H9 (cell line): ENCODE results near the gene BSDC1. TPM values are rescaled to one million over a fixed set of nuclear protein-coding genes. Genes with fewer than 3 reads are reported as not detected.

ENCODE experiments used
- DNase-seq: peaks from one replicate; pipeline ENCODE4 v3.0.0-alpha.2; 2017
- H2AFZ ChIP-seq: one replicate; pipeline ENCODE4 v1.6.1; 2013; ENCODE audit warnings: mild to moderate bottlenecking, low read length, control low read depth, moderate library complexity
- H2AK5ac ChIP-seq: 2 replicates; pipeline ENCODE4 v1.6.1; 2013; ENCODE audit warnings: low read length, control low read depth, mixed read lengths; ENCODE audit not compliant: insufficient read length
- H2BK120ac ChIP-seq: one replicate; pipeline ENCODE4 v1.6.1; 2013; ENCODE audit warnings: low read depth, mild to moderate bottlenecking, low read length, control low read depth, inconsistent platforms; ENCODE audit not compliant: poor library complexity, severe bottlenecking
- H2BK12ac ChIP-seq: 2 replicates; pipeline ENCODE4 v1.6.1; 2013; ENCODE audit warnings: low read length, control low read depth, mixed read lengths, low read depth; ENCODE audit not compliant: insufficient read length
- H2BK15ac ChIP-seq: 2 replicates; pipeline ENCODE4 v1.6.1; 2013; ENCODE audit warnings: low read depth, low read length, control low read depth
- H2BK20ac ChIP-seq: one replicate; pipeline ENCODE4 v1.6.1; 2013; ENCODE audit warnings: low read depth, mild to moderate bottlenecking, low read length, control low read depth, inconsistent platforms; ENCODE audit not compliant: poor library complexity, severe bottlenecking
- H2BK5ac ChIP-seq: 2 replicates; pipeline ENCODE4 v1.6.1; 2013; ENCODE audit warnings: low read length, control low read depth, mixed read lengths; ENCODE audit not compliant: insufficient read length
- H3K14ac ChIP-seq: 2 replicates; pipeline ENCODE4 v1.6.1; 2013; ENCODE audit warnings: low read length, control low read depth; ENCODE audit not compliant: insufficient read depth
- H3K18ac ChIP-seq: 2 replicates; pipeline ENCODE4 v1.6.1; 2013; ENCODE audit warnings: low read depth, mild to moderate bottlenecking, mixed read lengths, low read length, control low read depth; ENCODE audit not compliant: insufficient read length
- H3K23ac ChIP-seq: 2 replicates; pipeline ENCODE4 v1.6.1; 2013; ENCODE audit warnings: low read length, control low read depth, mixed read lengths, low read depth; ENCODE audit not compliant: insufficient read length
- H3K23me2 ChIP-seq: 2 replicates; pipeline ENCODE4 v1.6.1; 2013; ENCODE audit warnings: low read depth, mild to moderate bottlenecking, mixed read lengths, low read length, control low read depth; ENCODE audit not compliant: insufficient read length, poor library complexity, severe bottlenecking
- H3K27ac ChIP-seq: 2 replicates; pipeline ENCODE4 v1.5.1; 2013; ENCODE audit warnings: low read length, control low read depth, mixed read lengths, low read depth; ENCODE audit not compliant: insufficient read length
- H3K27me3 ChIP-seq: 2 replicates; pipeline ENCODE4 v1.6.1; 2013; ENCODE audit warnings: low read length, control low read depth, inconsistent platforms; ENCODE audit not compliant: insufficient read depth
- H3K4ac ChIP-seq: 2 replicates; pipeline ENCODE4 v1.6.1; 2013; ENCODE audit warnings: low read depth, mild to moderate bottlenecking, control low read depth, inconsistent platforms, low read length, moderate library complexity
- H3K4me1 ChIP-seq: 2 replicates; pipeline ENCODE4 v1.6.1; 2013; ENCODE audit warnings: low read length, control low read depth, inconsistent platforms; ENCODE audit not compliant: insufficient read depth
- H3K4me2 ChIP-seq: 2 replicates; pipeline ENCODE4 v1.6.1; 2013; ENCODE audit warnings: low read length, control low read depth, mixed read lengths; ENCODE audit not compliant: insufficient read length, insufficient read depth
- H3K56ac ChIP-seq: 2 replicates; pipeline ENCODE4 v1.6.1; 2013; ENCODE audit warnings: low read depth, mild to moderate bottlenecking, mixed read lengths, low read length, control low read depth; ENCODE audit not compliant: insufficient read length
- H3K79me1 ChIP-seq: 2 replicates; pipeline ENCODE4 v1.6.1; 2013; ENCODE audit warnings: low read depth, mild to moderate bottlenecking, moderate library complexity, low read length, control low read depth, inconsistent platforms; ENCODE audit not compliant: insufficient read depth, poor library complexity, severe bottlenecking
- H3K79me2 ChIP-seq: 2 replicates; pipeline ENCODE4 v1.6.1; 2013; ENCODE audit warnings: low read length, control low read depth, inconsistent platforms; ENCODE audit not compliant: insufficient read depth
- H3K9ac ChIP-seq: 2 replicates; pipeline ENCODE4 v1.6.1; 2013; ENCODE audit warnings: low read length, control low read depth, mixed read lengths; ENCODE audit not compliant: insufficient read length; ENCODE audit errors: extremely low read depth
- H3K9me3 ChIP-seq: one replicate; pipeline ENCODE4 v1.6.1; 2013; ENCODE audit warnings: low read depth, low read length, inconsistent platforms; ENCODE audit not compliant: control insufficient read depth
- H3T11ph ChIP-seq: one replicate; pipeline ENCODE4 v1.6.1; 2013; ENCODE audit warnings: mild to moderate bottlenecking, low read length, control low read depth, inconsistent platforms
- H4K20me1 ChIP-seq: one replicate; pipeline ENCODE4 v1.6.1; 2013; ENCODE audit not compliant: control insufficient read depth, insufficient read length, insufficient read depth
- H4K5ac ChIP-seq: 2 replicates; pipeline ENCODE4 v1.6.1; 2013; ENCODE audit warnings: low read depth, mild to moderate bottlenecking, mixed read lengths, low read length, control low read depth; ENCODE audit not compliant: insufficient read length
- H4K8ac ChIP-seq: replicated peaks from 2 replicates; pipeline ENCODE4 v1.6.1; 2013; ENCODE audit warnings: low read length, control low read depth, mixed read lengths, low read depth; ENCODE audit not compliant: insufficient read length
- H4K91ac ChIP-seq: 2 replicates; pipeline ENCODE4 v1.6.1; 2013; ENCODE audit warnings: low read depth, mild to moderate bottlenecking, moderate library complexity, mixed read lengths, low read length, control low read depth; ENCODE audit not compliant: insufficient read length
- H3K27ac Mint-ChIP-seq, 3 experiments: 2 replicates in 2 of 3; 3 replicates in 1 of 3; pipeline ENCODE4 v1.8.0; 2020 to 2021; ENCODE audit warnings: mixed read lengths in 3 of 3, mild to moderate bottlenecking in 1 of 3, moderate library complexity in 1 of 3
- H3K27me3 Mint-ChIP-seq: 2 replicates; pipeline ENCODE4 v1.8.0; 2021; ENCODE audit warnings: low read depth, mild to moderate bottlenecking, moderate library complexity, mixed read lengths
- H3K36me3 Mint-ChIP-seq, 3 experiments: 2 replicates in 2 of 3; 3 replicates in 1 of 3; pipeline ENCODE4 v1.8.0; 2020 to 2021; ENCODE audit warnings: low read depth in 3 of 3, mixed read lengths in 3 of 3; ENCODE audit not compliant: insufficient read depth in 1 of 3
- H3K4me1 Mint-ChIP-seq, 2 experiments: 2 replicates each; pipeline ENCODE4 v1.8.0; 2020; ENCODE audit warnings: mixed read lengths in 2 of 2
- H3K4me3 Mint-ChIP-seq, 2 experiments: 2 replicates in 1 of 2; 3 replicates in 1 of 2; pipeline ENCODE4 v1.8.0; 2020 to 2021; ENCODE audit warnings: mild to moderate bottlenecking in 2 of 2, mixed read lengths in 2 of 2, moderate library complexity in 1 of 2
- H3K9me3 Mint-ChIP-seq, 2 experiments: 2 replicates in 1 of 2; 3 replicates in 1 of 2; pipeline ENCODE4 v1.8.0; 2020; ENCODE audit warnings: mild to moderate bottlenecking in 2 of 2, mixed read lengths in 2 of 2, moderate library complexity in 1 of 2
- CTCF ChIP-seq: fragments of 200-600 bp; sonication (generic); conservative IDR thresholded peaks from 3 replicates; pipeline ENCODE4 v1.8.0; 2021; ENCODE audit warnings: antibody characterized with exemption, mild to moderate bottlenecking
- WGBS: extraction: QIAGEN DNeasy Blood & Tissue Kit; methylation state at CpG from one replicate; pipeline ENCODE4 v1.1.7; 2013; ENCODE audit warnings: missing lambda C conversion rate, low lambda C conversion rate, mixed read lengths; ENCODE audit not compliant: insufficient read length; ENCODE audit errors: extremely low coverage; 5-methylcytosine and 5-hydroxymethylcytosine counted together
- total RNA-seq: library from RNA; stranded (reverse); gene quantifications from 2 replicates; pipeline ENCODE4 v1.2.1, GENCODE V29; 2021

Gene BSDC1
- total RNA-seq, 1 experiment from 2014 or later = 52.6 TPM

- Histone ChIP-seq H3K79me1 (no peaks in the 10 kb centered on the region), H3K27ac (no peak overlapping the region), H3K4me2 (no peak overlapping the region), H4K20me1 (no peaks in the 10 kb centered on the region), H3K4ac (no peak overlapping the region), H3K23ac (no peak overlapping the region), H2AFZ (no peak overlapping the region), H3K27me3 (no peaks in the 10 kb centered on the region; the same call in 1 of the 2 replicates), H4K5ac (no peak overlapping the region), H2BK15ac (no peak overlapping the region), H3K56ac (no peak overlapping the region), H3K4me1 (no peaks in the 10 kb centered on the region), H3K23me2 (peaks cover 12% of the 10 kb centered on the region), H2BK12ac (no peak overlapping the region), H3K79me2 (no peaks in the 10 kb centered on the region), H2AK5ac (no peak overlapping the region), H3K14ac (no peak overlapping the region), H4K8ac (no peak overlapping the region), H3K9ac (no peak overlapping the region), H2BK20ac (no peak overlapping the region), H3K18ac (no peak overlapping the region), H4K91ac (no peak overlapping the region), H3K9me3 (no peaks in the 10 kb centered on the region), H2BK120ac (no peak overlapping the region), H2BK5ac (no peak overlapping the region), H3T11ph (no peak overlapping the region)
- H3K27ac Mint-ChIP-seq = no peak overlapping the region; a peak in 1 of 7 replicates
- WGBS = no CpG with 5 or more reads among the region's 3 CpGs
- no peaks in the 10 kb centered on the region for H3K9me3 Mint-ChIP-seq
- DNase-seq = no peak
- no peak for TF ChIP-seq CTCF
- H3K4me3 Mint-ChIP-seq = no peak overlapping the region
- H3K36me3 Mint-ChIP-seq = peaks cover 9 to 23% (median 16%) of the 10 kb centered on the region in 3 experiments; a peak in 5 of 7 replicates
- H3K4me1 Mint-ChIP-seq = peaks cover 17 to 18% of the 10 kb centered on the region in 2 experiments
- peaks cover 24% of the 10 kb centered on the region for H3K27me3 Mint-ChIP-seq
These were observed 35.8 kb downstream of the BSDC1 start for GRCh38 chr1:32358435-32358834.
